Astrocyte of the cerebellum (primary cell): ENCODE measurements around the gene ENKUR.

Source experiments
- DNase-seq: peaks from one replicate; pipeline ENCODE4 v3.0.0-alpha.2; 2011; ENCODE audit warnings: low read depth
- H3K4me3 ChIP-seq: 2 replicates; pipeline ENCODE4 v1.5.1; 2011; ENCODE audit warnings: mild to moderate bottlenecking, low read depth, low read length, moderate library complexity
- CTCF ChIP-seq: IDR thresholded peaks from 2 replicates; pipeline ENCODE4 v1.5.1; 2012; ENCODE audit warnings: low read length, low read depth, moderate library complexity, mild to moderate bottlenecking; ENCODE audit errors: missing control alignments
- in situ Hi-C: cut with HindIII; loops from 2 replicates; pipeline ENCODE4 v1.10.0; 2017; ENCODE audit warnings: low sequenced_read_pairs

Gene ENKUR

GRCh38 chr10:25015828-25016375 is at the start of gene ENKUR:
ENKUR (minus strand) TSS chr10:25016158; CDS start chr10:25015936, 222 bp downstream.
- in situ Hi-C loops = loop anchor here (5.0 kb wide), 1 partner anchor 51 kb away; no protein-coding TSS in a partner anchor
- DNase-seq = peak; percentile 78
- no peak for TF ChIP-seq CTCF
- peak within 1 kb of the TSS; percentile 59 for H3K4me3 ChIP-seq

- TF ChIP-seq CTCF = no peak
- in situ Hi-C loops = no loop called here
- no peak overlapping the region for H3K4me3 ChIP-seq
- no peak for DNase-seq
Observed at GRCh38 chr10:25064401-25064800, 48.4 kb upstream of the ENKUR start.

GRCh38 chr10:25063644-25064043 is 47.7 kb upstream of the ENKUR start:
- in situ Hi-C loops = no loop called here
- no peak for DNase-seq
- no peak overlapping the region for H3K4me3 ChIP-seq
- no peak for TF ChIP-seq CTCF

GRCh38 chr10:25063157-25063556 is 47.2 kb upstream of the ENKUR start:
- TF ChIP-seq CTCF = no peak
- no peak overlapping the region for H3K4me3 ChIP-seq
- in situ Hi-C loops = no loop called here
- DNase-seq = no peak

- H3K4me3 ChIP-seq = no peak overlapping the region
- TF ChIP-seq CTCF = no peak
- DNase-seq = no peak
- in situ Hi-C loops = no loop called here
Observed at GRCh38 chr10:25061711-25062449, 45.9 kb upstream of the ENKUR start.

GRCh38 chr10:25061125-25061524 is 45.2 kb upstream of the ENKUR start:
- H3K4me3 ChIP-seq = no peak overlapping the region
- DNase-seq = no peak
- in situ Hi-C loops = no loop called here
- no peak for TF ChIP-seq CTCF
